HG02588 (cell line): Measurements from ENCODE around the gene USP2.

Experiments
- ATAC-seq: cut with Tn5 transposase; IDR thresholded peaks from one replicate; pipeline ENCODE4 v1.9.1; 2021; ENCODE audit warnings: mild to moderate bottlenecking, moderate library complexity; ENCODE audit not compliant: unreplicated experiment

Gene USP2

DNA sequence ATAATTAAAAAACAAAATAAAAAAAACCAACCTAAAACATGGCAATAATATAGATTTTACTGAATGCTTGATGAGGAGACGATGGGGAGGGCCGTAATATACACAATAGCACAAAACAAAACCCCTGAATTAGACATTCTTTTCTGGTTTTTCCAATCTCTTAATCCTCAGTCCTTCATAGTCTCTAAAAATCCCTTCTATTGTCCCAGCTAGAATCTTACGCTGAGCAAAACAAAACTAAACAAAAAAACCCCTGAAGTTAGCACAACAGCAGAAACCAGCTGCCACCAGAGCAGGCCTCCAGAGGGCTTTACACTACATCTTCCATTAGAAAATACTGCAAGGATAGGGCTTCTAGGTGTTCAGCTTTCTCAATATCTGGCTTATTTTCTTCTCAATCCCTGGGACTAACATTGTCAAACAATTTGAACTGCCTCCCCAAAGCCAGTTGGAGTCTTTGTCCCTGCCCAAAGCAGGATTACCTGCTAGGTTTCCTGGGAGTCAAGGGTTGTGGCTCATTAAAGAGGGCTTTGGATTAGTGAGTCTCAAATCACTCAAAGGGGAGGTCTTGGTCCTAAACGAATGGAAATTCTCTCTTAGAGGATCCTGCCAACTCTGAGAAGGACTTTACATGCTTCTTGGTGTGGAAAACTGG is 49.3 kb downstream of the USP2 start:
- ATAC-seq: no peak

GRCh38 chr11:119330237-119330636 is 51.3 kb downstream of the USP2 start:
- ATAC-seq: no peak

- no peak for ATAC-seq
Measured at GRCh38 chr11:119329320-119329719, 52.2 kb downstream of the USP2 start.

GRCh38 chr11:119324189-119324588 is 57.3 kb downstream of the USP2 start:
- no peak for ATAC-seq

DNA sequence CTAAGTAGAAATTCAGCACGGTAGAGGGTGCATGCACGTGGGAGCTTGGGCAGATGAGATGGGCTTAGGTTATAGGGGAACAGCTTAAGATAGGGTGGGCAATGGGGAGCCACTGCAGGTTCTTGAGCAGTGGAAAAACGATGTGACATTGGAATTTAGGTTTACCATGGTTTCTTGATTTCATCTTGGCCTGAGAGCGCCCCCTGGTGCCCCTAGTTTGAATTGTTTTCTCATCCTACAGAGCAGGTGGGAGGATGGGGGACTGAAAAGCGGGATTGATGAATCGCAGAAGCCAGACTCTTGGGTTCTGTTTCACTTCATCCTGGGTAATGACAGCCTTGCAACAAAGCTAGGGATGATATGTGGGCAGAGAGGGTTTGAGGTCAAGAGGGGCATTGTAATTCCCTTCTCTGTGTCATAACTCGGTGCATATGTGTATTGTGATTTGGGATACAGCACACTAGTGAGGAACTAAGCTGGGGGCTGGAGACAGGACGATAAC is 57.9 kb downstream of the USP2 start:
- no peak for ATAC-seq

DNA sequence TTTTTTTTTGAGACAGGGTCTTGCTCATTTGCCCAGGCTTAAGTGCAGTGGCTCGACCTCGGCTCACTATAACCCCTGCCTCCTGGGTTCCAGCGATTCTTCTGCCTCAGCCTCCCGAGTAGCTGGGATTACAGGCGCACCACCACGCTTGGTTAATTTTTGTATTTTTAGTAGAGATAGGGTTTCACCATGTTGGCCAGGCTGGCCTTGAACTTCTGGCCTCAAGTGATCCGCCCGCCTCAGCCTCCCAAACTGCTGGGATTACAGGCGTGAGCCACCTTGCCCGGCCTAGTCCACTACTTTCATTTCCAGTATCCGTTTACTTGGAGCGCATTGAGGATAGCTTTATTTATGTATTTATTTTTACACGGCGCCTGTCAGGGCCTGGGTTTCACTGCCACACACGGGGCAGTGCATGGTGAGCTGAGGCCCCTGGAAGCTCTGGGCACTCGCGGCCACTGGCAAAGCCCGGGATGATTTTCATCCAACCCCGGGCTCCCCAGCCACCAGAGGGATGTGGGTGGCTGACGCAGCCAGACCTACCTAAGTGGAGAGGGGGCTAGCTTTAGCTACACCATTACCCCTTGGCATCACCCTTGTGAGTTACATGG is 58.5 kb downstream of the USP2 start:
- ATAC-seq: no peak

DNA sequence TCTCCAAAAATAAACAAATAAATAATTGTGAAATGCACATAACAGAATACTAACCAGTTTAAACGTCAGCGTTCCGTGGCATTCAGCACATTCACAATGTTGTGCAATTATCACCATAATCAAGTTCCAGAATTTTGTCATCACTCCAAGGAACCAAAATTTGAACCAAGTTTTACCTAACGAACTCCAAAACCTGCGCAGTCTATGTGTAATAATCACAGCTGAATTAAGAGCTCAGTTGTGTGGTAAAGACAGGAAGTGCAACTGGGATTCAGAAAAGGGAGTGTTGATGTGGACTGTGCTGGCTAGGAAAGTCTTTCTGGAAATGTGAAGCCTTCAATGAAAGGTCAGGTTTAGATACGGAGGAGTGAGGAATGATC is 59.1 kb downstream of the USP2 start:
- ATAC-seq: no peak

GRCh38 chr11:119320776-119321524 is 60.5 kb downstream of the USP2 start:
- peak; percentile 33 for ATAC-seq

- no peak for ATAC-seq
Measured at GRCh38 chr11:119320240-119320775, 61.2 kb downstream of the USP2 start.

- ATAC-seq: no peak
Measured at GRCh38 chr11:119319700-119320239, 61.7 kb downstream of the USP2 start.

DNA sequence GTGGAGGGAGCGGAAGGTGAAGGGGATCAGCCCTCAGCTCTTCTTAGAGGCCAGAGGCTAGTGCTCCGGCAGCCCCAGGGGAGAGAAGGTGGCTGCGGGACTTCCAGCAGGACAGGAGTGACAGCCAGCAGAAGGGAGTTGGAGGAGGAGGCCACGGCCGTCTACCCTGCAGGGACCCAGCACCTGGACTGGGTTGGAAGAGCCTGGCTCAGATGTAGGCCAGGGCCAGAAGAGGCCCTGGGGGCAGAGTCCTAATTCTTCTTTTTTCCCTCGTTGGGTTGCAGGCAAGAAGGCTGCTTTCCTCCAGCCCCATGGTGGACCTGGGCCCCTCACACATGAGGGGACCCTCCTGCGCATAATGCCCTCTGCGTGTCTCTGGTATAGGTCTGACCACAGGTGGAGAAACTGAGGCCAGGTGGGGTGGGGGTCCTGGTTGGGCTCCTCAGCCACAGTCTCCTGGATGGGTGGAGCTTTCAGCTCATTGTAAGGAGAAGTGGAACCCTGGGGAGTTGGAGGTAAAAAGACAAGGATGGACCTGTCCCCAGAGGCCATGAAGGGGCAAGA is 62.3 kb downstream of the USP2 start:
- ATAC-seq: no peak

DNA sequence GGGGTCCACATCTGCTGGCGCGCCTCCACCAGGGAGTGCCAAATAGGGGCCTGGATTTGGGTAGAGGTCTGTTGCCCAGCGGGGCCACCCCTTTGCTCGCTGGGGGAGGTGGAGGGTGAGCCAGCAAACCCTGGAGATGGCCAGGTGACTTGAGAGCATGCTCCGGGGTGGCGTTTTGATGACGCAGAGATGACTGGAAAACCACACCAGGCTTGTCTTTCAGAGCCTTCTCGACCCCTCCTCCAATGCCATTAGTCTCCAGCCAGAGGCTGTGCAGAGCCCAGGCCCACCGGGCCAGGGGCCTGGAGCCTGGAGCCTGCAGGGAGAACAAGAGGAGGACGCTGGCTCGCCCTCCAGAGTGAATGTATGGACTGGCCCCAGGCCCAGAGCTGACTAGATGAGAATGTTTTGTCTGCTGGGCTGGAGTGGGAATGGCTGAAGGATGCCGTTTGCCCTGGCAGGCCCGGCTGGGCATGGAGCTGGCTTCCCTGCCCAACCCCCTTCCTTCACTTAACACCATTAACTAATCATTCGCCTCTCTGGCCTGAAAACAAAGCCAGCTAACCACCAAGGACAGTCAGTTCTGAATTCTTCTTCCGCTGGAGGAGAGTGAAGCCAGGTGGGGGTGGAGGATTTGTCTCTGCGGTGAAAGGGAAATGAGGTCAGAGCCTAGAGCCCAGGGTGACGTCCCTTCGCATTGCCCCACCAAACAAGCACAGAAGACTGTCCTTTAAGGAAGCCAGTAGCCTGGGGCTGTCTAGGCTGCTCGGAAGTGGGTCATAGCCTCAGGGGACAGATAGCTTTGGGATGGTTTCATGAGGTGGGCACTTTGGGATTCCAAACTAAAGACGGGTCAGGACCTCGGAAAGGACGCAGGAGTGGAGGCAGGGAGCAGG is 63.0 kb downstream of the USP2 start:
- ATAC-seq: no peak

DNA sequence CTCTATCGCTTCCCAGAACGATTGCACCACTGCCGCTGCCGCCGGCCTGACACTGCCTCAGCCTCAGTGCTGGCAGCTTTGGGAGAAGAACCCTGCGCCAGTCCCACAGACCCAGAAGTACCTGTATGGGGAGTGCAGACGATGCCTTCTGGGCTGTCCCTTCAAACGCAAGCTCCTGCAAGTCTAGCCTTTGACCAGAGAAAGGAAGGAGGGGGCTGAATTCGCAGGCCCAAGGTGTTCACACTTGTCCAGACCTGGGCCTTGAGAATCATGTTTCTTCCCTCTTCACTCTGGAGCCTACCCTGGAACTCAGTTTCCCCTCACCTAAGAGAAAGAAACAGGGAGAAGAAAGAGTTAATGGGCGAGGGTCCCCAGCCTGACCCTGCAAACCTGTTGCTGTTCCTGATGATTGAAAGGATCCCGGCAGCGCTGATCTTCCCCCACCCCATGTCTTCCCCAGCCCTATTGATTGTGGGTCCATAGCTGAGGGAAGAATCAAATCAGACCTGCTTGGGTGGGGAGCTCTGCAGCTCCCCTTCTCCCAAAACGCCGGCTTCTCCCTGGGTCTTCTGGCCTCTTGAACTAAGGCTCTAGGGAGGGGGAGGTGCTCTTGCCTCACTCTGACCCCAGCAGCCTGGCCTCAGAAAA is 63.8 kb downstream of the USP2 start:
- no peak for ATAC-seq

GRCh38 chr11:119316729-119317591 is 64.5 kb downstream of the USP2 start, which contains the start of gene MCAM:
TSS of gene MCAM (minus strand) at chr11:119317130. CDS start at chr11:119317101, 29 bp downstream.
- ATAC-seq: no peak

DNA sequence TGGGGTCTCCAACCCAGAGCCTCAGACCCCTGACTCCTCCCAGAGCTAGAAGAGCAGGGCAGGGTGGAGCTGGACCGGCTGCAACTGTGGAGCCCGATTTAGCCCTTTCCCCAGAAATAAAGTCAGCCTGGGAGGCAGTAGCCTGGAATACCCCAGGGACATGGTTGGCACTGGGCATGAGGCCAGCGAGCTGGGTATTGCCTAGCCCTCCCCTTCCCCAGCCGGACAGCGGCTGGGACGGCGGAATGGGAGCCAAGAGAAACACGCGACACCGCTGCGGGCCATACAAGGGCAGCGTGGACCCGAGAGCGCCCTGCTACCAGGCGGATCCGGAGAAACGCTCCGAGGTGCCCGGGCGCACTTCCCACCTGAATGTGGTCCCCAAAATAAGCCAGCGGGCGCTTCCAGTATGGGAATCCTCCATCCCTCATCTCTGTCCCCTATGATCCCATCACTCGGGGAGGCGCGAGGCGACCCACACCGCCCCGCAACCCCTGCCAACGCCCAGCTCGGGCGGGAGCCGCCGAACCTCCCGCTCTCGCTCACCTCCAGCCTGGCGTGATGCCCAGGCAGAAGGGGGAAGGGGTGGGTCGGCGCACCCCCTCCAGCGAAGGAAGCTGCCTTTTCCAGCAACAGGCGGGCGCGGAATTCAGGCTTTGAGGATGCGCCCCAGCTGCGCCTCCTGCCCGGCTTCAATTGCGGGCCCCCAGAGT is 65.3 kb downstream of the USP2 start:
- ATAC-seq: no peak

DNA sequence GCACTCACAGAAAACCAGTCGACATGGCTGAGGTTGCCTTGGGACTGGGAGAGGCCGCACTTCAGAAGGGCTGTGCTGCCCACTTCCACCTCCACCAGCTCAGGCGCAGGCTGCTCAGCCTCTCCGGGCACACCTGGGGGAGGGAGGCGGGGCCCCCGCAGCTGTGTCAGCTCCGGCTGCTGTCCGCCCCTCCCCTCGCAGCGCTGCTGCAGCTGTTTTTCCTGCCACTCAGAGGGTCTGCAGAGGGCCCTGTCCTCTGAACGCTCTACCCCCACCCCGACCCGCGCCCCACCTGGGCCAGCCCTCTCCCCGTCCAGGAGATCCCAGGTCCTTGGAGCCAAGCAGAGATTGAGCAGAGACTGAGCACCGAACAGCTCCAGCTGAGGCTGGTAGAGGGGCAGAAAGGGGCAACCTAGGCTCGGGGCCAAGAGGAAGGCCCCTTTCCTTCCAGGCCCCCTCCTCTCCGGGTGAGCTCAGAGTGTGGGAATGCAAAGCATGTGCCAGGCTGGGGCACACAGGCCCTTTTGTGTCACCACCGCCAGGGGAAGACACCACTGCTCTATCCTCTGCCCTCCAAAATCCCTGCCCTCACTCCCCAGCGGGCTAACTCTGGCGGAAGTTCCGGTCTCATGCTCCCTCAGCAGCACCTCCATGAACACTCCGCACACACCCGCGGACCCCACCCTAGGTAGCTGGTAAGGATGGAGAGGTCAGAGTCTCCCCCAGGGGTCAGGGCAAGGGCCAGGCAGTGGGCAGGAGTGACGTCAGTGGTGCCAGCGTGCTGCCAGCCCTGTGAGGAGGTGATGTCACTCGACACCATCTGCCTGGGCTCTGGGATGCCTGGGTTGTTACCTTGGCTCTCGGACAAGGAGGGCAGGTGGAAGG is 66.1 kb downstream of the USP2 start:
- no peak for ATAC-seq

GRCh38 chr11:119314726-119315125 is 66.8 kb downstream of the USP2 start:
- no peak for ATAC-seq
